Subcutaneous abdominal adipose tissue (tissue), 5 donors: ENCODE results near the gene SEMA5B.

Experiments
- H3K27ac ChIP-seq: one replicate; pipeline ENCODE4 v1.7.0; 2013; ENCODE audit warnings: low read depth, mild to moderate bottlenecking, inconsistent platforms, low read length, moderate library complexity
- H3K27me3 ChIP-seq, 5 donors: one replicate each; pipeline ENCODE4 v1.7.0; 2013; ENCODE audit warnings: low read length in 5 of 5, inconsistent platforms in 1 of 5; ENCODE audit not compliant: control insufficient read depth in 5 of 5, insufficient read depth in 4 of 5
- H3K36me3 ChIP-seq, 5 donors: one replicate each; pipeline ENCODE4 v1.7.0; 2013; ENCODE audit warnings: low read length in 5 of 5; ENCODE audit not compliant: control insufficient read depth in 5 of 5, insufficient read depth in 5 of 5
- H3K4me1 ChIP-seq, 5 donors: one replicate each; pipeline ENCODE4 v1.7.0; 2013; ENCODE audit warnings: low read length in 5 of 5, mild to moderate bottlenecking in 3 of 5, moderate library complexity in 1 of 5; ENCODE audit not compliant: control insufficient read depth in 5 of 5, insufficient read depth in 5 of 5
- H3K4me3 ChIP-seq, 5 donors: one replicate each; pipeline ENCODE4 v1.7.0; 2013; ENCODE audit warnings: low read length in 5 of 5, low read depth in 1 of 5
- H3K9ac ChIP-seq, 5 donors: one replicate each; pipeline ENCODE4 v1.7.0; 2013; ENCODE audit warnings: low read length in 5 of 5, mild to moderate bottlenecking in 4 of 5, moderate library complexity in 3 of 5
- H3K9me3 ChIP-seq, 5 donors: one replicate each; pipeline ENCODE4 v1.7.0; 2013; ENCODE audit warnings: low read length in 5 of 5; ENCODE audit not compliant: control insufficient read depth in 5 of 5
- donor health status: healthy.
- donor health status: healthy.
- donor health status: healthy.
- donor health status: healthy.
- donor health status: healthy.

SEMA5B gene

DNA sequence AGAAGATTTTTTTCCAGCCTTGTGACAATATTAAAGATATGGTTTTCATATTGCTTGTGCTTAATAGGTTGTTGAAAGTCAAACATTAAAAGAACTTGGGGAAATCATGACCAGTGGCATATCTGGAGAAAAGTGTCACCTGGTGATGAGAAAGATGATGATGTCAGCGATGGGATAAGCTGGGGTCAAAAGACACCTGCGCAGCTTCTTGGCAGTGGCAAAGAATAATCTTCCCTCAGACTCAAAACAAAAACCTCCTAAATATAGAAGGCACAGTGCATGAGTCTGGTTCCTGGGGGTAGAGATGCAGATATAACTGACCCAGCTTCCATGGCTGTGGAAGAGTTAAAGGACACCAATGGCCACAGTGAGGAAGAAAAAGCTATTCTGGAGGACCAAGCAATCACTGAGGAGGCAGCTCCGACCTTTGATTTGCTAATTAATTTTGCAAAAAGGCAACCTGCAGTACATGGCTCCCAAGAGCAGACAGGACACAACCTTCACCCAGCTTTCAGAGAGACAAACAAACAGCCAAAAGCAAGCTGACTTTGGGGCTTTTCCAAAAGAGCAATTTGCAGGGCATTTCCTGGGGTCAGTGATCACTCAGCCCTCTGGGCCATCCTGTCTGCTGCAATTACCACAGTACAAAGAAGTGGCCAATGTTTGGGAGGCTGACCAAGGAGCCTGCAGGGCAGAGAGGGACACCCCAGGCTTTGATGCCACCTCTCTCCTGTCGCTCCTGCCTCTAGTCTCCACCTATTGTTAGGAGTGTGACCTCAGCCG, 17.6 kb upstream of the SEMA5B start:
- peaks cover 0 to 9% (median 0%) of the 10 kb centered on the region in 5 donors for H3K4me1 ChIP-seq
- H3K4me3 ChIP-seq, result no peak overlapping the region
- no peaks in the 10 kb centered on the region for H3K9me3 ChIP-seq
- no peaks in the 10 kb centered on the region for H3K36me3 ChIP-seq
- H3K27ac ChIP-seq, result no peak overlapping the region
- H3K27me3 ChIP-seq, result no peaks in the 10 kb centered on the region
- no peak overlapping the region for H3K9ac ChIP-seq

DNA sequence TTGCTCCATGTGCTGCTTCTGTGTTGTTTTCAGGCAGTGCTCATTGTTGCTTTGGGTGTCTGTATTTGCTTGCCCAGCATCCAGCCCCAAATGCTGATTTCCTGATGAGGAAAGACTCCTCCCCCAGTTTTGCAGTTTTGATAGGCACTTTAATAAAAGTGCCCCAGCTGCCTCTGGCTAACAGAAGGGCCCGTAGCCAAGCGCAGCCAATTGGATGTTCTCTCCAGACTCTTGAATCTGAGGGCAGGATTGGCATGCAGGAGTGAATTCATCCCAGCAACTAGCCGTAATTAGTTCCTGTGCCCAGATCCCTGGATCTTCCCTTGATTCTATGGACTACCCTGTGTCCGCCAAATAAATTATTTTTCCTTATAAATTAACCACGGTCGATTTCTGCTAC, 14.8 kb upstream of the SEMA5B start:
- Histone ChIP-seq H3K9me3 (no peaks in the 10 kb centered on the region), H3K9ac (no peak overlapping the region), H3K4me3 (no peak overlapping the region), H3K27ac (no peak overlapping the region), H3K36me3 (no peaks in the 10 kb centered on the region), H3K4me1 (no peaks in the 10 kb centered on the region), H3K27me3 (no peaks in the 10 kb centered on the region)

GRCh38 chr3:123039178-123039577, 11.6 kb upstream of the SEMA5B start:
- Histone ChIP-seq H3K9me3 (no peaks in the 10 kb centered on the region), H3K4me3 (no peak overlapping the region), H3K9ac (no peak overlapping the region), H3K4me1 (peaks cover 0 to 3% (median 0%) of the 10 kb centered on the region in 5 donors), H3K27ac (no peak overlapping the region), H3K27me3 (peaks cover 0 to 1% (median 1%) of the 10 kb centered on the region in 5 donors), H3K36me3 (no peaks in the 10 kb centered on the region)

DNA sequence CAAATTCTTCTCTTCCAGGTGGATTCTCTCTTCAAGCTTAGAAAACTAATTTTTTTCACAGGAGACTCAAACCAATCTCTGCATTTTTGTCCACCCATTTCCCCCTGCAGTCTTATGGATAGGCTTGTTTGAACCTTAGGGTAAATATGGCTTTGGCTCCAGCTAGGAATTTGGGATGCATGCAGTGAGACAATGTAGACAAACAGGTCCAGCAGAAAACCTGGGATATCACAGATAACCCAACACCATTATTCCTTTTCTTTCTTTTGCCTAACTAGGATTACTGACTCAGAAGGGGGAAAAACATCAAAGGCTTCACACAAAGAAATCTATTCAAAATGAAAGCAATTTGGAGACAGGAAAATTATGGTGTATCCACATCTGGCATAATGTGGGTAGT, 11.2 kb upstream of the SEMA5B start:
- Histone ChIP-seq H3K36me3 (no peaks in the 10 kb centered on the region), H3K27ac (no peak overlapping the region), H3K4me3 (no peak overlapping the region), H3K9ac (no peak overlapping the region), H3K27me3 (peaks cover 0 to 5% (median 3%) of the 10 kb centered on the region in 5 donors), H3K4me1 (peaks cover 0 to 3% (median 0%) of the 10 kb centered on the region in 5 donors), H3K9me3 (no peaks in the 10 kb centered on the region)

DNA sequence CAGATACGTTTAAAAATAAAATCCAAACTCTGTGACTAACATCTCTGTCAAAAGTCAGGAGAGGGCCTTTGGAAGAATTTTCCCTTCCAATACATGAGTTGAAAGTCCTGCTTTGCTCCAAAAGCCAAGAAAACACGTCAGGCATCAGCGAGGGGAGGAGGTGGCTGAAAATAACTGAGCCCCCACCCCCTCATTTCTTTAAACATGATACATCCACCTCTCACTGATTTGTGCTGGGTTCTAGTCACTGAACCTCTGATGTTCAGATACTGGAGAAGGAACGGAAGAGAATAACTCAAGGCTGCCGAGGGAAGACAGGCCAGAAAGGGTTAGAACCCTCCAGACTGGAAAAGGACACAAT, 9.4 kb upstream of the SEMA5B start:
- Histone ChIP-seq H3K27me3 (peaks cover 0 to 7% (median 3%) of the 10 kb centered on the region in 5 donors), H3K4me3 (no peak overlapping the region), H3K9me3 (no peaks in the 10 kb centered on the region), H3K4me1 (peaks cover 0 to 3% (median 0%) of the 10 kb centered on the region in 5 donors), H3K36me3 (no peaks in the 10 kb centered on the region), H3K9ac (no peak overlapping the region), H3K27ac (no peak overlapping the region)

DNA sequence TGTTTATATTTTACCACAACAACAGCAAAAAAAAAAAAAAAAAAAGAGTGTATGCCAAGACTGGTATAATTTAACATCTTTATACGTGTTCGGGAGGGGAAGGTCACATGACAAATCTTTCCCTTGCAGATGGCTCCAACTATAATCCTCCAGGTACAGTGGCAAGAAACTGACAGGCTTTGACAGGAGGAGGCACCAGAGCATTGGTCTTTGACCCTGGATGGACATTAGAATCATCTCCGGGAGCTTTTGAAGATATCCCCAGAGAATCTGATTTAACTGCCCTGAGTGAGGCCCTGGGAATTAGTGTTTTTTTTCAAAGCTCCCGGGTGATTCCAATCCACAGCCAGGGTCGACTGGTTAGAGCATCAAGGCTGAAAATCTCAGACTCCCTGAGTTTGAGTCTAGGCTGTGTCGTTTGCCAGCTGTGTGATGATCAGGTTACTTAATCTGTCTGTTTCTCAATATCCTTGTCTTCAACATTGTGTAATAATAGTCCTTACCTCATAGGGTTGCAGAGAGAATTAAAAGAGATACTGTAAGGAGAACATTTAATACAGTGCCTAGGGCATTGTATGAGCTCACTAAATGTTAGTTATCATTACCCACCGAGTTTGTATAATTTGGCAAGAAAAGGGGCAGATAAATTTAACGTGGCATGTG, 8.9 kb upstream of the SEMA5B start:
- peaks cover 0 to 9% (median 3%) of the 10 kb centered on the region in 5 donors for H3K27me3 ChIP-seq
- no peak overlapping the region for H3K4me3 ChIP-seq
- H3K4me1 ChIP-seq, result peaks cover 0 to 3% (median 0%) of the 10 kb centered on the region in 5 donors
- no peak overlapping the region for H3K9ac ChIP-seq
- no peaks in the 10 kb centered on the region for H3K36me3 ChIP-seq
- H3K27ac ChIP-seq, result no peak overlapping the region
- H3K9me3 ChIP-seq, result no peaks in the 10 kb centered on the region

DNA sequence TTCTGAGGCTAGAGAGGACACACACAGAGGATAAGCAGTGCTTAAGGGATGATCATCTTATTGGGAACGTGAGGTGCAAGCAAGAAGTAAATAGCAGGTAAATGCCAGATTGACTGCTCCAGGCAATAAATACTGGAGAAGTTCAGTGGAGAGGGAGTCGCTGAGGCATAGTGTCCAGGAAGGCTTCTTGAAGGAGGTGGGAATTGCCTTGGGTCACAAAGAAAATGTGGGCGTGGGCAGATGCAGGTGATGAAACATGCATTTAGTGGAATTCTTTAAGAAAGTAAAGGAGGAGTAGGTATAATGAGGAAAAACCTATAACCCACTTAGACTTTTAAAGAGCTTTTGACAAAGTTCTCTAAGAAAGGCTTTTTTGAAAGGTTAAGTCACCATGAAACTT, 7.4 kb upstream of the SEMA5B start:
- Histone ChIP-seq H3K36me3 (no peaks in the 10 kb centered on the region), H3K4me1 (peaks cover 0 to 3% (median 0%) of the 10 kb centered on the region in 5 donors), H3K9me3 (no peaks in the 10 kb centered on the region), H3K9ac (no peak overlapping the region), H3K27ac (no peak overlapping the region), H3K27me3 (peaks cover 3 to 24% (median 5%) of the 10 kb centered on the region in 5 donors), H3K4me3 (no peak overlapping the region)

- no peaks in the 10 kb centered on the region for H3K9me3 ChIP-seq
- H3K36me3 ChIP-seq, result no peaks in the 10 kb centered on the region
- H3K9ac ChIP-seq, result no peak overlapping the region
- peaks cover 3 to 31% (median 8%) of the 10 kb centered on the region in 5 donors for H3K27me3 ChIP-seq
- H3K4me3 ChIP-seq, result no peak overlapping the region
- no peak overlapping the region for H3K27ac ChIP-seq
- H3K4me1 ChIP-seq, result peaks cover 0 to 3% (median 0%) of the 10 kb centered on the region in 5 donors
Measured at GRCh38 chr3:123034120-123034519, 6.6 kb upstream of the SEMA5B start.

GRCh38 chr3:123032057-123032456, 4.5 kb upstream of the SEMA5B start:
- H3K27me3 ChIP-seq, result peaks cover 5 to 46% (median 17%) of the 10 kb centered on the region in 5 donors

GRCh38 chr3:123031051-123031450, 3.5 kb upstream of the SEMA5B start:
- Histone ChIP-seq H3K27ac (no peak overlapping the region), H3K9ac (no peak overlapping the region), H3K4me3 (no peak overlapping the region), H3K4me1 (peaks cover 0 to 24% (median 22%) of the 10 kb centered on the region in 5 donors), H3K36me3 (no peaks in the 10 kb centered on the region), H3K27me3 (peaks cover 9 to 54% (median 24%) of the 10 kb centered on the region in 5 donors), H3K9me3 (no peaks in the 10 kb centered on the region)

More at GRCh38 chr3:123032057-123032456, 4.5 kb upstream of the SEMA5B start:
- Histone ChIP-seq H3K4me3 (no peak overlapping the region), H3K9ac (no peak overlapping the region), H3K9me3 (no peaks in the 10 kb centered on the region), H3K27ac (no peak overlapping the region), H3K4me1 (peaks cover 0 to 16% (median 15%) of the 10 kb centered on the region in 5 donors), H3K36me3 (no peaks in the 10 kb centered on the region)
